SK-N-MC (cell line): ENCODE measurements around the gene RIOX2.

Experiments
- EZH2 ChIP-seq: fragments of 200-600 bp; sonication (generic); IDR thresholded peaks from one replicate; pipeline ENCODE4 v1.6.1; 2017; ENCODE audit warnings: antibody characterized with exemption
- POLR2AphosphoS5 ChIP-seq: IDR thresholded peaks from 2 replicates; pipeline ENCODE4 v1.6.1; 2012; ENCODE audit warnings: mild to moderate bottlenecking, low read depth, low read length, borderline replicate concordance

DNA sequence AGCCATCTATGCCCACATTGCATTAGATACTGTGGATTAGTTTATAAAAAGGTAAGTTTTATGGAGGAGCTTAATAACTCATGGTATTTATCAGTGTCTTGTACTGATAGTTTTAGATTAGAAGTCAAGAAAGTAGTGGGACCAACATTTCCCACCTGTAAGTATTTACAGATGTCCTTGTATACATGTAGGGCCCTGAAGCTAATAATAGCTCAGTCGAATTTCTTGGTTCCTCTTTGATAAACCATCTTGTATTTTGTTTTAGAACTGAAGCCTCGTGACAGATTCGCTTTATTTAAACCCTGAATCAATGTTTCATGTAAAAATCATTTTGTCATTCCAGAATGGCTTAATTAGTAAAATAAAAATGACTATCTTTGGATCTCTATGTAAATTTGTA lies 77.0 kb downstream of the RIOX2 start:
- TF ChIP-seq EZH2: no peak
- no peak for TF ChIP-seq POLR2AphosphoS5
